ENCODE measurements around the gene STRBP. TPM values are rescaled to one million over a fixed set of nuclear protein-coding genes. Genes with fewer than 3 reads are reported as not detected.

The STRBP gene
- total and polyA plus RNA-seq, 9 donors: 4.9 to 18.8 (median 11.2) TPM

DNA sequence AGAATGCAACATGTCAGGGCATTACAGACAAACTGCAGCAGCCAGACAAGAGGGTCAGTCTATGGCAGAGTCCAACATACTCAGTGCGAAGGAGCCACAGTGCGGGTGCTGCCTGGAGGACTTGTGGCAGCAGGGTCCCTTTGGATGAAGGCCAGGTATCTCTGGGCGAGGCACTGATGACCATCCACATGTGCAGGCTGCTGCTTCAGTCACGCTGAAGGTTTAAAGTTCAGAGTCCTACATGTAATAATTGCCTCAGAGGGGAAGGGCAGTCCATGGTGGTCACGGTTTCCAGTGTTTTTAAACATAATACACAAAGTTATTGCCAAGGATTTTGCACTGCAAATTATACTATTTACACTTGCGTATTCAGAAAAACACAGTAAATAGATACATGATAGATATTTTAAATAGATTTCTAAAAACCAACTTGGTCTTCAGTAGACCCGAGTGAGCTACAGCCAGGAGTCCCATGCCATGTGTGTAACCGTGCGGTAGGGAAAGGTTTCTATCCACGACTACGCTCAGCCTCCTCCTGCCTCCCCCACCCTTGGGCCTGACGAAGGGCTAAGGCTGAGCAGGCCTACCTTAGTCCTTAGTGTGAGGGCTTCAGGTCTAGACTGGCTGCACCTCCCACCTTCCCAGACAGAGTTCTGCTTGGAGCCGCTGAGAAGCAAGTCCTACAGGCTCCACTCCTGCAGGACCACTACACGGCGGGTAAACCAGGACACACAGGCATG lies 158.7 kb downstream of the STRBP start:
- 87 to 92% (median 89%) methylated on average over 15 of the region's 15 CpGs for WGBS, 3 donors
- H3K27ac ChIP-seq: no peak overlapping the region
- H3K36me3 ChIP-seq: no peaks in the 10 kb centered on the region
- intact Hi-C loops (cut with DNase I): no loop called here
- TF ChIP-seq POLR2A (IDR thresholded peaks at IDR 0.05): no peak
- TF ChIP-seq CTCF (IDR thresholded peaks at IDR 0.05): no peak
- no peak for TF ChIP-seq EP300 (IDR thresholded peaks at IDR 0.05)
- DNase-seq: no peak
- H3K4me1 ChIP-seq (ENCODE audit: insufficient read depth): peaks cover 2% of the 10 kb centered on the region
- H3K27me3 ChIP-seq: no peaks in the 10 kb centered on the region
- H3K4me3 ChIP-seq: no peak overlapping the region
- H3K9me3 ChIP-seq: no peaks in the 10 kb centered on the region

DNA sequence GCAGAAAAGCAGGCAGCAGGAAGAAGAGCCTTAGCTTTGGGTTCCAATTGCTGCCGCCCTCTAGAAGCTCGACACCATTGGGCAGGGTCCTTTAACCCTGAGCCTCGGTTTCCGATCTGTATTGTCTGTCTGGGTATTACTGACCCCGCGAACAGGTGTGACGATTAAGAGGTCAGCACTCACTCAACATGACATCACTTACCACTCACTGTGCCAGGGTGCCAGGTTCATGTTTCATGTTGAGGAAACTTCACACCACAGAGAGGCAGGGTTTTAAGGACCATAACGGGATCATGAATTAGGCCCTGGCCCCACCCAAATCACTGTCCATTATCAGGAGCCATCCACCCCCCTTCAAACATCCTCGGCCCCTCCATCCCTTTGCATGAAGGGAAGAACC lies 159.4 kb downstream of the STRBP start:
- Histone ChIP-seq H3K36me3 (no peaks in the 10 kb centered on the region), H3K9me3 (no peaks in the 10 kb centered on the region), H3K27ac (no peak overlapping the region), H3K27me3 (no peaks in the 10 kb centered on the region), H3K4me3 (no peak overlapping the region), H3K4me1 (ENCODE audit: insufficient read depth) (peaks cover 2% of the 10 kb centered on the region)
- DNase-seq: no peak
- no peak for TF ChIP-seq EP300 (IDR thresholded peaks at IDR 0.05)
- TF ChIP-seq POLR2A (IDR thresholded peaks at IDR 0.05): no peak
- TF ChIP-seq CTCF (IDR thresholded peaks at IDR 0.05): no peak
- intact Hi-C loops (cut with DNase I): no loop called here
- WGBS, 3 donors: 81 to 91% (median 84%) methylated on average over 9 of the region's 9 CpGs

- H3K4me3 ChIP-seq: no peak overlapping the region
- H3K36me3 ChIP-seq: no peaks in the 10 kb centered on the region
- H3K27ac ChIP-seq: no peak overlapping the region
- intact Hi-C loops (cut with DNase I): no loop called here
- 63 to 67% (median 66%) methylated on average over 11 of the region's 11 CpGs for WGBS, 3 donors
- peaks cover 2% of the 10 kb centered on the region for H3K4me1 ChIP-seq (ENCODE audit: insufficient read depth)
- no peak for DNase-seq
- H3K27me3 ChIP-seq: no peaks in the 10 kb centered on the region
- TF ChIP-seq CTCF (IDR thresholded peaks at IDR 0.05) (no peak), EP300 (IDR thresholded peaks at IDR 0.05) (no peak), POLR2A (IDR thresholded peaks at IDR 0.05) (no peak)
- no peaks in the 10 kb centered on the region for H3K9me3 ChIP-seq
Measured at GRCh38 chr9:123107639-123108285, 160.6 kb downstream of the STRBP start.

DNA sequence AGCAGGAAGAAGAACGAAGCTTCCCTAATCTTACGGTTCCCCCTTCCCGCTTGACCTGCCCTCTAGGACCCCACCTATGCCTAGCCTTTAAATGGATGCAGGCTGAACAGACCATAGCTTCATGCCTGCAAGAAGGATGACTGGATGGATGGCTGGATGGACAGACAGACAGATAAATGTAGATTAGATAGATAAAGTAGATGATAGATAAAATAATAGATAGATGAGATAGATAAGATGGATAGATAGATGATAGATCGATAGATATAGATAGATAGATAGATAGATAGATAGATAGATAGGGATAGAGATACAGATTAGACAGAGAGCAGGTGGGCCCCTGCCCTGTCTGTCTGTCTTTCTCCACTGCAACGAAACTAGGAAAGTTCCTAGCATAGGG lies 162.9 kb downstream of the STRBP start:
- no peak overlapping the region for H3K4me3 ChIP-seq
- no peaks in the 10 kb centered on the region for H3K36me3 ChIP-seq
- H3K27me3 ChIP-seq: no peaks in the 10 kb centered on the region
- no peaks in the 10 kb centered on the region for H3K9me3 ChIP-seq
- H3K4me1 ChIP-seq (ENCODE audit: insufficient read depth): no peaks in the 10 kb centered on the region
- intact Hi-C loops (cut with DNase I): no loop called here
- H3K27ac ChIP-seq: no peak overlapping the region
- no peak for DNase-seq
- no peak for TF ChIP-seq CTCF (IDR thresholded peaks at IDR 0.05)
- TF ChIP-seq POLR2A (IDR thresholded peaks at IDR 0.05): no peak
- TF ChIP-seq EP300 (IDR thresholded peaks at IDR 0.05): no peak
- 81 to 90% (median 83%) methylated on average over 5 of the region's 5 CpGs for WGBS, 3 donors
